AG10803 (cell line): Measurements from ENCODE around the gene MOB3C.

Experiments
- DNase-seq: peaks from one replicate; pipeline ENCODE4 v3.0.0; 2010; ENCODE audit warnings: low read depth
- H3K4me3 ChIP-seq: 2 replicates; pipeline ENCODE4 v1.5.1; 2011; ENCODE audit warnings: mild to moderate bottlenecking, low read length, control low read depth
- CTCF ChIP-seq: conservative IDR thresholded peaks from 2 replicates; pipeline ENCODE4 v1.5.1; 2011; ENCODE audit warnings: mild to moderate bottlenecking, low read length, control low read depth, inconsistent platforms

MOB3C gene

DNA sequence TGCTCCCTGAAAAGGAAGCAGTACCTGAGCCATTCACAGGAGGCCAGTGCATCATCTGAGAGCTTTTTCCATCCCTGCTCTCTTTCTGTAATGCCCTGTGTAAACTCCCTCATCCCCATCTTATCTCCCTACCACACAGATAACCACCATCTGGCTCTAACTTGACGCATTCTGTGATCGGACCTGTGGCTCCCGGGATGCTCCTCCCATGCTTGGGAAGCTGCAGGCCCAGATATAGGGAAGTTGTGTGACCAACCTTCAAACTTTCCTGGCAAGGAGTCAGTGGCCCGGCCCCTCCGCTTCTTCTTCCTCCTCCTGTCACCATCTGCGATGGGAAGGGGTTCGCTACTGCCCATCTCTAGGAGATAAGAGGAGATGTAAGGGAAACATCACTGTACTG, 33.6 kb downstream of the MOB3C start:
- no peak for TF ChIP-seq CTCF
- H3K4me3 ChIP-seq = no peak overlapping the region
- DNase-seq = no peak

DNA sequence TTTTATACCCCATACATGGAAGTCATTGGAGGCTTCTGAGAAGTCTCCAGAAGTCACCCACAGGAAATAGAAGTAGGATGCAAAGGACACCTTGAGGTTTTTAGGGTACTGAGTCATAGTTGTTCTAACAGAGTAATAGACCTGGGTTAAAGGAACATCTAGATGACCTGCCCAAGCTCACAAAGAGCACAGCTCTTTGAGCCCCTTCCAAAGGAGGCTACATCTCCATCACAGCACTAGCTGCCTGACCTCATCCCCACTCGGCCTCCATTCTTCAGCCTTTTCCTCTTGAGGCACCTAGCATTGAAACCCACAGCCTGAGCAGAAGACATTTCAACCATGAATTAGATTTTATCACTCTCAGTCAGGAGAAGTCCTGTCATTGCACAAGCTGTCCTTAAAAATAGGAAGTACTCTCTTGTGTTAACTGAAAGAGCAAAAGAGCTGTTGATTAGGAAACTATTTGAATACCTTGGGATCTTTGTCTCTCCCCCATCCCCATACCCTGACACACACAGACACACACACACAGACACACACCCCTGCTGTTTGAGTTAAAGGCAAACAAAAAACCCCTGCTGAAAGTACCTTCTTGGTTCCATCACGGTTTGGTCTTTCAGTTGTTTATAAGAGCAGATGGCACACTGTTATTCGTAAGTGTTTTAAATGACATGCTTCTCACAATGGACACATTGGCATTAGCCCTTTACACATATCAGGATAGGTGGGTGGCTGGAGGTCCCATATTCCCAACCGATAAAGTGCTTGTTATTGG, 34.7 kb downstream of the MOB3C start:
- DNase-seq = no peak
- no peak for TF ChIP-seq CTCF

GRCh38 chr1:46580140-46580903, 36.3 kb downstream of the MOB3C start:
- H3K4me3 ChIP-seq = no peak overlapping the region

More for the DNA sequence above, 34.7 kb downstream of the MOB3C start:
- H3K4me3 ChIP-seq = no peak overlapping the region

GRCh38 chr1:46577671-46578070, 38.9 kb downstream of the MOB3C start:
- no peak overlapping the region for H3K4me3 ChIP-seq
- no peak for DNase-seq
- no peak for TF ChIP-seq CTCF

More at GRCh38 chr1:46580140-46580903, 36.3 kb downstream of the MOB3C start:
- TF ChIP-seq CTCF = no peak
- DNase-seq = no peak

DNA sequence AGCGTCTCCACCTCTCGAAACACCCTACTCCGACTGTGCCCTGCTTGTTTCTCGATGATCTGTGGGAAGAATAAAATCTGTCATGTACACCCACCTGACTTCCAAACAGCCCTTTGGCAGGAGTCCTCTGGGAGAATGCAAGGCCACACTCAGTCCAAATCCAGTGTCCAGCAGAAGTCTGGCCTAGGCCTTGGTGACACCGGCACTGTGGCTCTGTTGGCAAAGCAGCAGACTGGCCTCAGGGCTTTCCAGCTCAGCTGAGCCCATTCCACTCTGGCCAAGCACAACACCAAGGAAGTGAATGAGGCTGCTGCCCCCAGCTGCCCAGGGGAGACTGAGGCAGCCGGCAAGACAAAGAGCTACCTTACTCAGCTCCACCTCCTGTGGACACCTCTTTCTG, 40.0 kb downstream of the MOB3C start:
- no peak overlapping the region for H3K4me3 ChIP-seq
- no peak for DNase-seq
- no peak for TF ChIP-seq CTCF

GRCh38 chr1:46575778-46576177, 40.8 kb downstream of the MOB3C start:
- no peak for DNase-seq
- TF ChIP-seq CTCF = no peak
- H3K4me3 ChIP-seq = no peak overlapping the region

DNA sequence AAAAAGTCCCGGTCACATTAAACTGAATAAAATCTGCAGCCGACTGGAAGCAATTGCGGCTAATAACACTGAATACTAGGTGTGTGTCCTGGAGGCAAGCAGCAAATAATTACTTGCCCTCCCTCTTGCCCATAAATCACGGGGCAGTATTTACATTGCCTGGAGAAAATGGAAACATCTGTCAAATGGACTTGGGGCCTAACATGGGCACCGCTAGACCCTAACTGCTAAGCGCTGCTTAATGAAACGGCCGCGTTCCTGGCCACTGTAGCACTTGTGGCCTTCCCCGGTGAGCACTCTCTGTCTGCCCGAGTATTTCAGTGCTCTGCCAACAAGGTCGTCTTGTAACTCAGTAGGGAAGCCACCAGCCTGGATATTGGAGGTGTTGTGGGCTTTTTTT, 41.3 kb downstream of the MOB3C start:
- no peak overlapping the region for H3K4me3 ChIP-seq
- no peak for TF ChIP-seq CTCF
- no peak for DNase-seq
